ENCODE measurements around the gene CTAG2.
"Not testable (repeated sequence)": the region's sequence is repeated elsewhere in the genome, so short reads cannot be mapped to it uniquely, and the experiment has no call there.

CTAG2 gene

DNA sequence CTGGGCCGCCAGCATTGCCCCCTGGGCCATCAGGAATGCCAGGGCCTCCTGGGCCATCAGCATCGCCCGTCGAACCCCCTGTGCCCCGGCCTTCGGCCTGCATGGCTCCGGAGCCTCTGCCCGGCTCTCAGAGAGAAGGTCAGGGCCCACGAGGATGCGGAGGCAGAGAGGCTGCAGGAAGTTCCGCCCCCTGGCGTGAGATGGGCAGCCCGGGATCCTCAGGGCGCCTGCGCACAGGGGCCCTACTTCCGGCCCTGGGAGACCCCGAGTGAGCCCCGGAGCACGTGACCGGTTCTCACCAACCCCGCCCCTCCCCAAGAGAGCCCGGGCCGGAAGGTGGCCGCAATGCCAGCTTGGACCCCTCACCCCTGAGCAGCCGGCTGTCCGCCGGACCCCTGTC is at the start of gene CTAG2:
Gene CTAG2 (minus strand): TSS at position 167 of the 400 bp plus-strand sequence. CDS start 64 bp downstream, at position 103.
- DNase-seq (ENCODE audit: low read depth): not testable (repeated sequence)

DNA sequence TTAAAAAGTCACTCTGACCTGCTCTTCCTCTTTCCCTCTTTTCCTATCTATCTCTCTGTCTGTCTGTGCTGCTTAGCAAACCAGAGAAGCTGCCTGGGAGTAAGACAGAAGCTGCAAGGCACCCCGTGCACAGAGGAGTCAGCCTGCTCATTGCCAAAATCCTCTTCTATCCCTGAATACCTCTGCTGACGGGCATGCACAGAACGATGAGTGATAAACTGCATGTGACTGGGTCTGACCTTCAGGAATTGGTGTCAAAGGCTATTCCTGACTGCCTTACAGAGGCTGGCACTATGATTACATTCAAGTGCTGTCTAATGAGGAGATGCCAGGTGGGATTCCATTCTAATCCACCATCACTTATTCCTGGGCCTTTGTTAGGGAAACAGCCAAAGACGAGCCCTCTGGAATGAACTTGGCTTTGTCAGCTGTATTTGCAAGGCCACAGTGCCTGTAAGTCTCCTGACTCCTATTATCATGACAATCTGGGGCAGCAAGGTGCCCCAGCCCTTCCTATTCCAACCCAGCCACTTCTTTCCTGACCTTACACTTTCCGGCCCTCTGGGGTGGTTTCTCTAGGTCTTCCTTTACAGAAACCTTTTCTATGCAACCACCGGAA is 45.4 kb upstream of the CTAG2 start:
- DNase-seq (ENCODE audit: low read depth): no peak

- DNase-seq (ENCODE audit: low read depth): no peak
These were observed 43.3 kb upstream of the CTAG2 start for GRCh38 chrX:154696676-154697045.

GRCh38 chrX:154695911-154696675 is 42.7 kb upstream of the CTAG2 start:
- DNase-seq (ENCODE audit: low read depth): no peak

- DNase-seq (ENCODE audit: low read depth): no peak
These were observed 40.0 kb upstream of the CTAG2 start for GRCh38 chrX:154693394-154693793.

- not testable (repeated sequence) for DNase-seq (ENCODE audit: low read depth)
These were observed 37.1 kb upstream of the CTAG2 start for GRCh38 chrX:154690438-154690837.

DNA sequence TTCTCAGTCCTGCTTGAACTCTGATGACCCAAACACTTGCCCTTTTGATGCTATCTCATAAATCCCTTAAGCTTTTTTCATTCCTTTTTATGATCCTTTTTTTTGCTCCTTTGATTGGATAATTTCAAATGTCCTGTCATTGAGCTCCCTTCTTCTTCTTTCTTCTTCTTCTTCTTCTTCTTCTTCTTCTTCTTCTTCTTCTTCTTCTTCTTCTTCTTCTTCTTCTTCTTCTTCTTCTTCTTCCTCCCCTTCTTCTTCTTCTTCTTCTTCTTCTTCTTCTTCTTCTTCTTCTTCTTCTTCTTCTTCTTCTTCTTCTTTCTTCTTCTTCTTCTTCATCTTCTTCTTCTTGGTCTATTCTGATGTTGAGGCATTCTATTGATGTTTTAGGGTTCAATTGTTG is 18.7 kb upstream of the CTAG2 start:
- DNase-seq (ENCODE audit: low read depth): not testable (repeated sequence)

GRCh38 chrX:154670848-154671247 is 17.5 kb upstream of the CTAG2 start:
- not testable (repeated sequence) for DNase-seq (ENCODE audit: low read depth)

GRCh38 chrX:154661899-154662298 is 8.5 kb upstream of the CTAG2 start:
- no peak for DNase-seq (ENCODE audit: low read depth)

DNA sequence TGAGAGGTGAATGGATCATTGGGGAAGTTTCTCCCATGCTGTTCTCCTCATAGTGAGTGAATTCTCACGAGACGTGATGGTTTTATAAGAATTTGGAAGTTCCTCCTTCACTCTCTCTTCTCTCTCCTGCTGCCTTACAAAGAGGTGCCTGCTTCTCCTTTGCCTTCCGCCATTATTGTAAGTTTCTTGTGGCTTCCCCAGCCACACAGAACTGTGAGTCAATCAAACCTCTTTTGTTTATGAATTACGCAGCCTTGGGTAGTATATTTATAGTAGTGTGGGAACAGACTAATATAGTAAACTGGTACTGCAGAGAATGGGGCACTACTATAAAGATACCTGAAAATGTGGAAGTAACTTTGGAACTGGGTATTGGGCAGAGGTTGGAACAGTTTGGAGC is 7.8 kb upstream of the CTAG2 start:
- no peak for DNase-seq (ENCODE audit: low read depth)

DNA sequence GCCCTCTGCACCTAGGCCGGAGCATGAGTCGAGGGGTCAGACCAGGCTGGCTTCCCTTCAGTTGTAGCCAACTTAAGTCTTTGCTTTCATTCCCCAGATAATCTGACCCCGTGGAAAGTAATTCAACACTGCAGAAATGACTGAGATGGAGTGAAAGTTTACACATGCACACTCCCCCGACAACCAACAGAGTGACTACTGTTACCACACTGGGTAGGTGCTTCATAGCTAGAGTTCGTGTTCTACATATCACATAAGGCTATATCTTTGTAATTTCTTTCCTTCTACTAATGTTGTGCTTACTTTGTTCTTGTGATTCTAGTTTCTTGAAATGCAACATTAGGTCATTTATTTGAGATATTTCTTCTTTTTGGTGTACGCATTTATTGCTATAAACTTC is 7.2 kb upstream of the CTAG2 start:
- DNase-seq (ENCODE audit: low read depth): no peak

GRCh38 chrX:154658957-154659356 is 5.6 kb upstream of the CTAG2 start:
- no peak for DNase-seq (ENCODE audit: low read depth)

GRCh38 chrX:154658187-154658586 is 4.8 kb upstream of the CTAG2 start:
- no peak for DNase-seq (ENCODE audit: low read depth)

DNA sequence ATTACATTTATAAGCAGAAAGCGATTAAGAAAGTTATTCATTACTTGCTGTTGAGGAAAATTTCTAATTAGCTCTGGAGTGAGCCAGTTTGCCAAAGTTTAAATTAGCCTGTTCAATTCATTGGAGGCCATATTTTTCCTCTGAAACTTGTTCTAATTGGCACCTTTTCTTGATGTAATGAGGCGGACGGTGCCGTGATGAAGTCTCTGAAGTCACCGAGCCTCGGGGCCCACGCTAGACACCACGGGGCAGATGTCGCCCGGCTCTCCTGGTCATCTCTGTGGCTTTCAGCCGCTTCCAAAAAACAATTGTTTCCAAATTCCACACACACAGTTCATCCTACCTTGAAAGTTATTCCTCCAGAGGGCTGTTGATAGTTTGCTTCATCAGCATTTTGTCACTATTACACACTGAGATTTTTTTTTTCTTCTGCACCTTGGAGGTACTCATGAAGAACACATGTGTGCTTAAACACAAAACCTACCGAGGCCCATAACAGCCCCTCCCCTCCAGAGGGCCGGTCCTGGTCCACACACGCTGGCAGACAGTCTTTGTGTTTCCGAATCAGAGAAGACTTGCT is 3.9 kb upstream of the CTAG2 start:
- no peak for DNase-seq (ENCODE audit: low read depth)

GRCh38 chrX:154655786-154656185 is 2.4 kb upstream of the CTAG2 start:
- no peak for DNase-seq (ENCODE audit: low read depth)

- DNase-seq (ENCODE audit: low read depth): no peak
These were observed 2.0 kb upstream of the CTAG2 start for GRCh38 chrX:154655346-154655745.

- no peak for DNase-seq (ENCODE audit: low read depth)
These were observed 1.5 kb upstream of the CTAG2 start for GRCh38 chrX:154654925-154655324.

GRCh38 chrX:154654372-154654771 is 993 bp upstream of the CTAG2 start:
- no peak for DNase-seq (ENCODE audit: low read depth)

DNA sequence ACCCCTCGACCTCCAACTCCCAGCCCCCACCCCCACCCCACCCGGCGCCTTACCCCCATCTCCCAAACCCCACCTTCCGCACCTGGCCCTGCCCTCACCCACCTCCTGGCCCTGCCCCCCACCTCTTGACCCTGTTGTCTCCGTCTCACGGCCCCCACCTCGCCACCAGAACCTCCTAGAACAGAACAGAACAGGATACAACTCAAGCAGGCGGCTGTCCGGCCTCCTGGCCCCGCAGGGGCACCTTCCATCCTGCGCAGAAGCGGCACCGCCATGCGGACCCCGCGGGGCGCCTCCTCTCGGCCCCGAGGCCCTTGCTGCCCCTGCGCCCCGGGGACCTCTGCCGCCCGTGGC is 354 bp downstream of the CTAG2 start:
- DNase-seq (ENCODE audit: low read depth): no peak

DNA sequence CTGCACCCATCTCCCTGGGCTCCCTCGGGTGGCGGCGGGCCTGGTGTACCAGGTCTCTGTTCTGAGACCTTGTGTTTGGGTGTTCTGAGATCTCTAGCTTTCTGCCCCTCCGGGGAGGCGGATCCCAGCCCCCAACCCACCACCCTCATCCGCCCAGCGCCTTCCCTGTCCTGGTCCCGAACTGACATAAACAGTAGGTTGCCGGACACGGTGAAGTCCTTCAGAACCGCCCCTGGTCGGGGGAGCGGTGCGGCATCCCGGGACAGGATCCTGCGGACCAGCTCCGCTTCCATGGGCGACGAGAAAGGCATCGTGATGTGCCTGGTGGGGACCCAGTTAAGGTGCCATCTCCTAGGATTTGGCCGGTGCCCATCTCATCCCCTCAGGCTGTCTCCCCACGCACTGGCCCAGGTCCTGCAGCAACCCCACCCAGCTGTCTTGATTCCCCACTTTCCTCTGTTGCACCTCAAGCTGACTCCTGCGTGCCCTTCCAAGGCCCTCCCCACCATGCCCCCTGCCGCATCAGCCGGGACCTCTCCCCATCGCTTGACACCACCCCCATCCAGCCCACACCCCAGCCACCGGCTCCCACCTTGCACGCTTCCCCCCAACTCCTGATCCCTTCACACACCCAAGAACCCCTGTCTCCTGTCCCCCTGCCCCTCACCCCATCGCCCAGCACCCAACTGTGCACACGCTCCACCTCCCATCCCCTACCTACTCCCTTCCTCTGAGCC is 900 bp downstream of the CTAG2 start:
- no peak for DNase-seq (ENCODE audit: low read depth)

- DNase-seq (ENCODE audit: low read depth): no peak
These were observed 3.2 kb downstream of the CTAG2 start for GRCh38 chrX:154650221-154650510.

DNA sequence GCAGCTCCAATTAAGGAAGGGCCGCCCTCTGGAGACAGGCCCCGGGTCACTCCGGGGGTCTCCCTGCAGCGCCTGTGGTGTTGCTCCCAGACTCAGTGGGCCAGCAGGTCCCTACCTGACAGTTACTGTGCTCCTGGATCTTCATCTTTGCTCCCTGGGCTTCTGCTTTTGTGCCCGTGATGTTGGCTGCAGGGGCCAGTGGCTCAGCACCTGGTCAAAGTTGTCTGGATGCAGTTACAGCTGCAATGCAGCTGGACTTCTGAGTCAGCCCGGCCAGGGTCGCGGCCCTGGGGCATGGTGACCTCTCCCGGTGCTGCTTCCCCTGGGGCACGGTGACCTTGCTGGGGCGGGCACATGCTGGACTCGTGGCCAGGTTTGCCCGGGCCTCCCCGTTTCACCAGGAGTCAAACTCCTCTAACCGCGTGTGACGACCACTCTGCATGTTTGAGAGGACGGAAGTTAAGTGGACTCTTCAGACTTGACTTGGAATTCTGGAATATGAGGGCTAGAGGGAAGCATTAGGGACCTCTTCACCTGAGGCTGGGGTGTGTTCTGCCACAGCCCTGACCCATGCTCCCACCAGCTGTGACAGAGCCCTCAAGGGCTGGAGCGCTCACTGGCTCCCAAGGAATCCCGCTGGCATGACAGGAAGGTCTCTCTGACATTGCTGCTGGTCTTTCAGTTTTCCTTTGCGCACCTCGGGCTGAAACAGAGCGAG is 3.7 kb downstream of the CTAG2 start:
- no peak for DNase-seq (ENCODE audit: low read depth)

All from stimulated activated CD8-positive, alpha-beta memory T cell treated with anti-CD3 and anti-CD28 coated beads, Interleukin-12 subunit alpha, Interleukin-12 subunit beta, amount 100 ng/mL, for 4 hours (primary cell).